Measurements from ENCODE around the gene ADAMTS15.

GRCh38 chr11:130480711-130481140, 32.3 kb downstream of the ADAMTS15 start:
- TF ChIP-seq CTCF (conservative IDR thresholded peaks at IDR 0.05 in 1 of 2, IDR thresholded peaks at IDR 0.05 in 1 of 2; ENCODE audit: extremely low read depth in 1 of 2, insufficient read depth in 1 of 2, low read depth in 1 of 2, low read length in 2 of 2): no peak
- no peak for TF ChIP-seq EZH2 (IDR thresholded peaks at IDR 0.05; ENCODE audit: borderline replicate concordance, low read length)

Data from mammary epithelial cell (primary cell).